SK-N-SH treated with all-trans-retinoic acid at 6 μM for 48 hours (cell line): ENCODE results near the gene TYK2.
A peak's percentile ranks its signal among the peaks of the same experiment; 100 is the strongest.

Experiments used
- ATAC-seq: fragments of 200-7000 bp; cut with Tn5 transposase; 3 replicates; pipeline ENCODE4 v1.9.1; 2020; ENCODE audit warnings: mild to moderate bottlenecking, moderate library complexity
- ARNTL ChIP-seq: fragments of 450-650 bp; formaldehyde crosslinking; IDR thresholded peaks from 2 replicates; pipeline ENCODE4 v1.5.0; 2020; ENCODE audit warnings: low read depth, mild to moderate bottlenecking, moderate library complexity, borderline replicate concordance
- BACH2 ChIP-seq: fragments of 250-450 bp; sonication (Bioruptor Pico); IDR thresholded peaks from 2 replicates; pipeline ENCODE4 v1.9.0; 2021; ENCODE audit warnings: mild to moderate bottlenecking, borderline replicate concordance
- CREB5 ChIP-seq: fragments of 250-450 bp; sonication (Bioruptor Pico); IDR thresholded peaks from 2 replicates; pipeline ENCODE4 v1.5.1; 2020; ENCODE audit warnings: low read depth, mild to moderate bottlenecking, moderate library complexity
- CSDC2 ChIP-seq: fragments of 250-450 bp; sonication (Bioruptor Pico); IDR thresholded peaks from 2 replicates; pipeline ENCODE4 v1.5.0; 2020; ENCODE audit warnings: mild to moderate bottlenecking, moderate library complexity
- CSRNP3 ChIP-seq: fragments of 250-450 bp; sonication (Bioruptor Pico); IDR thresholded peaks from 2 replicates; pipeline ENCODE4 v1.5.1; 2021; ENCODE audit warnings: mild to moderate bottlenecking, moderate library complexity
- GLIS3 ChIP-seq: fragments of 250-450 bp; sonication (Bioruptor Pico); IDR thresholded peaks from 2 replicates; pipeline ENCODE4 v1.5.0; 2020; ENCODE audit warnings: mild to moderate bottlenecking, moderate library complexity
- ISL1 ChIP-seq: fragments of 250-450 bp; sonication (Bioruptor Pico); IDR thresholded peaks from 2 replicates; pipeline ENCODE4 v2.1.2; 2022; ENCODE audit warnings: mild to moderate bottlenecking, moderate library complexity
- OSR1 ChIP-seq: fragments of 250-450 bp; sonication (Bioruptor Pico); IDR thresholded peaks from 2 replicates; pipeline ENCODE4 v1.8.0; 2022; ENCODE audit warnings: moderate library complexity, mild to moderate bottlenecking, inconsistent platforms
- PATZ1 ChIP-seq: fragments of 250-450 bp; sonication (Bioruptor Pico); IDR thresholded peaks from 2 replicates; pipeline ENCODE4 v1.8.0; 2020; ENCODE audit warnings: mild to moderate bottlenecking, moderate library complexity, borderline replicate concordance
- POU6F1 ChIP-seq: fragments of 250-450 bp; sonication (Bioruptor Pico); IDR thresholded peaks from 2 replicates; pipeline ENCODE4 v1.8.0; 2021; ENCODE audit warnings: low read depth, mild to moderate bottlenecking, moderate library complexity, borderline replicate concordance
- PPARA ChIP-seq: fragments of 250-450 bp; sonication (Bioruptor Pico); IDR thresholded peaks from 2 replicates; pipeline ENCODE4 v1.5.0; 2020; ENCODE audit warnings: mild to moderate bottlenecking, borderline replicate concordance
- RARB ChIP-seq: fragments of 250-450 bp; sonication (Bioruptor Pico); IDR thresholded peaks from 2 replicates; pipeline ENCODE4 v1.8.0; 2021; ENCODE audit warnings: mild to moderate bottlenecking, moderate library complexity
- TCF4 ChIP-seq: fragments of 250-450 bp; sonication (Bioruptor Pico); IDR thresholded peaks from 2 replicates; pipeline ENCODE4 v1.8.0; 2021; ENCODE audit warnings: mild to moderate bottlenecking, moderate library complexity, borderline replicate concordance
- TSHZ2 ChIP-seq: fragments of 250-450 bp; sonication (Bioruptor Pico); IDR thresholded peaks from 2 replicates; pipeline ENCODE4 v1.5.0; 2020; ENCODE audit warnings: mild to moderate bottlenecking, moderate library complexity
- ZC3H10 ChIP-seq: fragments of 250-450 bp; sonication (Bioruptor Pico); IDR thresholded peaks from 2 replicates; pipeline ENCODE4 v1.5.1; 2021; ENCODE audit warnings: mild to moderate bottlenecking, moderate library complexity
- ZFP3 ChIP-seq: fragments of 250-450 bp; sonication (Bioruptor Pico); IDR thresholded peaks from 2 replicates; pipeline ENCODE4 v1.5.0; 2020; ENCODE audit warnings: mild to moderate bottlenecking, moderate library complexity
- ZFP30 ChIP-seq: fragments of 450-650 bp; formaldehyde crosslinking; IDR thresholded peaks from 2 replicates; pipeline ENCODE4 v1.5.0; 2022; ENCODE audit warnings: mild to moderate bottlenecking, moderate library complexity
- ZNF70 ChIP-seq: fragments of 450-650 bp; formaldehyde crosslinking; IDR thresholded peaks from 2 replicates; pipeline ENCODE4 v1.5.0; 2020; ENCODE audit warnings: mild to moderate bottlenecking, moderate library complexity
- ZNF8 ChIP-seq: fragments of 450-650 bp; formaldehyde crosslinking; IDR thresholded peaks from 2 replicates; pipeline ENCODE4 v1.5.0; 2020; ENCODE audit warnings: mild to moderate bottlenecking, moderate library complexity

TYK2 gene

GRCh38 chr19:10332965-10333757, 47.2 kb downstream of the TYK2 start, which contains the start of gene RAVER1:
Gene RAVER1, minus strand, starts transcription at chr19:10333529. Its CDS starts 22 bp downstream, at chr19:10333507.
- TF ChIP-seq GLIS3 (CRISPR knock-in tag) (no peak), PATZ1 (CRISPR knock-in tag) (0 out of 2 replicates have a peak, but pooled peaks have one; percentile 18), TCF4 (no peak), OSR1 (no peak), CSRNP3 (CRISPR knock-in tag) (no peak), ARNTL (CRISPR knock-in tag) (no peak), POU6F1 (CRISPR knock-in tag) (no peak), TSHZ2 (CRISPR knock-in tag) (0 out of 2 replicates have a peak, but pooled peaks have one; percentile 24), ZFP30 (no peak), CSDC2 (no peak), ZNF70 (no peak), CREB5 (CRISPR knock-in tag) (no peak), RARB (no peak), BACH2 (CRISPR knock-in tag) (no peak), PPARA (CRISPR knock-in tag) (no peak)
- TF ChIP-seq, all 23 proteins: peak for 2
- peak; percentile 87 for ATAC-seq

GRCh38 chr19:10332158-10332964, 48.0 kb downstream of the TYK2 start:
- ATAC-seq: no peak; the same call in 2 of the 3 replicates
- no peak for TF ChIP-seq RARB
- TF ChIP-seq ZFP30: no peak
- TF ChIP-seq ZC3H10 (CRISPR knock-in tag): no peak
- no peak for TF ChIP-seq OSR1
- TF ChIP-seq CREB5 (CRISPR knock-in tag): no peak
- no peak for TF ChIP-seq ZNF70
- TF ChIP-seq ISL1 (CRISPR knock-in tag): no peak
- no peak for TF ChIP-seq PATZ1 (CRISPR knock-in tag)
- no peak for TF ChIP-seq ZFP3
- TF ChIP-seq POU6F1 (CRISPR knock-in tag): no peak
- no peak for TF ChIP-seq ARNTL (CRISPR knock-in tag)
- TF ChIP-seq GLIS3 (CRISPR knock-in tag): no peak
- TF ChIP-seq CSRNP3 (CRISPR knock-in tag): no peak
- no peak for TF ChIP-seq ZNF8 (CRISPR knock-in tag)
- TF ChIP-seq BACH2 (CRISPR knock-in tag): no peak
- no peak for TF ChIP-seq TCF4
